ENCODE data around the gene CSNK1G2.

Gene CSNK1G2

DNA sequence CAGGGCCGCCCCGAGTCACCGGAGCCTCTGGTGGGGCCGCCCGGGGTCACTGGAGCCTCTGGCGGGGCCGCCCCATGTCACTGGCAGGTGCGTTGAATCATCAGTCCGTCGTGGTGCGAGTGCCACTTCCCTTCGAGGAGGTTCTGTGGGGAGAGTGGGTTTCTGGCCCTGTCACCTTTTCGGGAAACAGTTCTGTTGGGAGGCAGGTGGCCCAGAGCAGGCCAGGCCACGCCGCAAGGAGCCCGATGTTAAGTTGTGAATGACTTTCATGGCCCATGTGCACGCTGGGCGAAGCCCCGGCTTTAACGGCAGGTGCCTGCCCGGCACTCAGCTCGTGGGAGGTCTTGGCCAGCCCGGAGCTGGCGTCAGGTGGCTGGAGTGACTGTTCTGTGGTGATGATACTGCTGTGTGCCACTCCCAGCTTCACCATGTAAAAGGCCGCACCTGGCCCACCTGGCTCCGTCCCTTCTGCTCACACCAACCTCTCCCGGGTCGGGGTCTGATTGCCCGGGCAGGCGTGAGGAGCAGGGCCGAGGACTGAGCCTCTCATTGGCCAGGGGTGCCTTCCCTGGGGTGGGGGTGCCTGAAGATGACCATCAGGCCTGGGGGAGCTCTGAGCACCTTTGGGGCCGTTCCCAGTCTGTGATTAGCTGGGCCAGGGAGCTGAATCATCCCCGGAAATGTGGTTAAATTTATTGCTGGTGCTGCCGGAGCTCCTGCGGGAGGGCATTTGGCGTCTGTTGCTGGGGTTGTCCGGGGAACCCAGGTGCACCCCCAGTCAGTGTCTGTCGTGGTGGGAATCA, 29.2 kb downstream of the CSNK1G2 start:
- DNase-seq (ENCODE audit: insufficient read length, low spot score) (no peak), FAIRE-seq (no peak)
- no peak for TF ChIP-seq PAX5 (IDR thresholded peaks at IDR 0.05; ENCODE audit: insufficient read depth, low read length, severe bottlenecking)
- TF ChIP-seq POLR2AphosphoS5 (IDR thresholded peaks at IDR 0.05; ENCODE audit: low read depth, low read length) = no peak
- TF ChIP-seq POLR2A (IDR thresholded peaks at IDR 0.05; ENCODE audit: low read depth, low read length) = no peak
- no peak for TF ChIP-seq POU2F2 (IDR thresholded peaks at IDR 0.05; ENCODE audit: low read depth, low read length)
- TF ChIP-seq SPI1 (IDR thresholded peaks at IDR 0.05; ENCODE audit: low read depth, low read length) = no peak
- TF ChIP-seq TAF1 (IDR thresholded peaks at IDR 0.05; ENCODE audit: low read depth, low read length) = no peak

- no peak for DNase-seq (ENCODE audit: insufficient read length, low spot score)
- TF ChIP-seq POU2F2 (IDR thresholded peaks at IDR 0.05; ENCODE audit: low read depth, low read length) (no peak), SPI1 (IDR thresholded peaks at IDR 0.05; ENCODE audit: low read depth, low read length) (no peak), TAF1 (IDR thresholded peaks at IDR 0.05; ENCODE audit: low read depth, low read length) (no peak), POLR2AphosphoS5 (IDR thresholded peaks at IDR 0.05; ENCODE audit: low read depth, low read length) (no peak), POLR2A (IDR thresholded peaks at IDR 0.05; ENCODE audit: low read depth, low read length) (no peak)
- no peak for FAIRE-seq
Measured at GRCh38 chr19:1970806-1971502, 30.0 kb downstream of the CSNK1G2 start.

DNA sequence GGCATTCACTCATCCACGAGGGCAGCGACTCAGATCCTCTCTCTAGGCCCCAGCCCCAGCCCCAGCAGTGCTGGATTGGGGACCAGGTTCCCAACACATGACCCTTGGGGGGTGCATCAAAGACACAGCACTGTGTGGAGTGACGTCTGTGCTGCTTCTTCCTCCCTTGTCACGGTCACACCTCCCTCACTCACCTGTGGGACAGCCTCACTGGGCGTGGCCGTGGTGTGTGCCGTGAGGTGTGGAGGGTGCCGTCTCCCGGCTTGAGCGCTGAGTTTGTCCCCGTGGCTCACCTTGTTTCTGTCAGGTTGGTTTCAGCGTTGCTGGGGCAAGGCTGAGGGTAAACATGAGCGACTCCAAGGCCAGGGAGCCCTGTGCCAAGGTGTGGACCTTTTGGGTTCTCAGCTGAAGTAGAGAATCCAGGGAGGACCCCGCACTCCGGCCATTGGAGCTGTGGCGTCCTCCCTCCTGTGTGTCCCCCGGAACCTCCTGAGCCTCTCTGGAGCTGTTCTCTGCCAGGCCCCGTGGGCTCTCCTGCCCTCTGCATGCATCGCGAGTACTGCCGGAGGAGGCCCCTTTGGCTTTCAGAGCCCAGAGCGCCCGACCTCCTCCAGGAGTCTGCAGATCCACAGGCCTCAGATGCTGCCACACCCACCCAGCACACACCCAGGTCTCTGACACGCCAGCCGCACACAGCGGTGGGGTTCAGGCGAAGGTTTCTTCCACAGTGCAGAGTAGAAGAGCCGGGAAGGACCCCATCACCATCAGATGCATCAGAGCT, 33.6 kb downstream of the CSNK1G2 start:
- FAIRE-seq (no peak), DNase-seq (ENCODE audit: insufficient read length, low spot score) (no peak)
- no peak for TF ChIP-seq POLR2AphosphoS5 (IDR thresholded peaks at IDR 0.05; ENCODE audit: low read depth, low read length)
- no peak for TF ChIP-seq PAX5 (IDR thresholded peaks at IDR 0.05; ENCODE audit: insufficient read depth, low read length, severe bottlenecking)
- TF ChIP-seq POLR2A (IDR thresholded peaks at IDR 0.05; ENCODE audit: low read depth, low read length) = no peak
- no peak for TF ChIP-seq TAF1 (IDR thresholded peaks at IDR 0.05; ENCODE audit: low read depth, low read length)
- no peak for TF ChIP-seq POU2F2 (IDR thresholded peaks at IDR 0.05; ENCODE audit: low read depth, low read length)
- TF ChIP-seq SPI1 (IDR thresholded peaks at IDR 0.05; ENCODE audit: low read depth, low read length) = no peak

- FAIRE-seq = no peak
- DNase-seq (ENCODE audit: insufficient read length, low spot score) = no peak
- TF ChIP-seq POLR2AphosphoS5 (IDR thresholded peaks at IDR 0.05; ENCODE audit: low read depth, low read length) = no peak
- no peak for TF ChIP-seq POU2F2 (IDR thresholded peaks at IDR 0.05; ENCODE audit: low read depth, low read length)
- no peak for TF ChIP-seq PAX5 (IDR thresholded peaks at IDR 0.05; ENCODE audit: insufficient read depth, low read length, severe bottlenecking)
- TF ChIP-seq TAF1 (IDR thresholded peaks at IDR 0.05; ENCODE audit: low read depth, low read length) = no peak
- no peak for TF ChIP-seq SPI1 (IDR thresholded peaks at IDR 0.05; ENCODE audit: low read depth, low read length)
- TF ChIP-seq POLR2A (IDR thresholded peaks at IDR 0.05; ENCODE audit: low read depth, low read length) = no peak
Measured at GRCh38 chr19:1975162-1975480, 34.1 kb downstream of the CSNK1G2 start.

GRCh38 chr19:1977120-1977519, 36.1 kb downstream of the CSNK1G2 start:
- DNase-seq (ENCODE audit: insufficient read length, low spot score) (no peak), FAIRE-seq (no peak)
- TF ChIP-seq PAX5 (IDR thresholded peaks at IDR 0.05; ENCODE audit: insufficient read depth, low read length, severe bottlenecking) (no peak), POLR2A (IDR thresholded peaks at IDR 0.05; ENCODE audit: low read depth, low read length) (no peak), POLR2AphosphoS5 (IDR thresholded peaks at IDR 0.05; ENCODE audit: low read depth, low read length) (no peak), SPI1 (IDR thresholded peaks at IDR 0.05; ENCODE audit: low read depth, low read length) (no peak)

DNA sequence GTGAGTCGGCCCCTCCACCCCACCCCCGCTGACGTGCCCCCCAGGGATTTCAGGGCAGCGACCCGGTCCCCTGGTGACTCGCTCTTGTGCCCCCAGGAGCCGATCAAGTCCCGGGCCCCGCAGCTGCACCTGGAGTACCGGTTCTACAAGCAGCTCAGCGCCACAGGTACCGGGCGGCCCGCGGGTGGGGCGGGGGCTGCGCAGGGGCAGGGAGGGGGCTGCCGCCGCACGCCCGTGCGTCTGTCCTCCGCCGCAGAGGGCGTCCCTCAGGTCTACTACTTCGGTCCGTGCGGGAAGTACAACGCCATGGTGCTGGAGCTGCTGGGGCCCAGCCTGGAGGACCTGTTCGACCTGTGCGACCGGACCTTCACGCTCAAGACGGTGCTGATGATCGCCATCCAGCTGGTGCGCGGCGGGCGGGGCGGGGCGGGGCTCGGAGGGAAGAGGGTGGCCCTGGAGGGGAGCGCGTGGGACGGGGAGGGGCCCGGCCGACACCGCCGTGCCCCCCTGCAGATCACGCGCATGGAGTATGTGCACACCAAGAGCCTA, 37.4 kb downstream of the CSNK1G2 start:
- no peak for FAIRE-seq
- DNase-seq (ENCODE audit: insufficient read length, low spot score) = no peak
- TF ChIP-seq SPI1 (IDR thresholded peaks at IDR 0.05; ENCODE audit: low read depth, low read length) = no peak

DNA sequence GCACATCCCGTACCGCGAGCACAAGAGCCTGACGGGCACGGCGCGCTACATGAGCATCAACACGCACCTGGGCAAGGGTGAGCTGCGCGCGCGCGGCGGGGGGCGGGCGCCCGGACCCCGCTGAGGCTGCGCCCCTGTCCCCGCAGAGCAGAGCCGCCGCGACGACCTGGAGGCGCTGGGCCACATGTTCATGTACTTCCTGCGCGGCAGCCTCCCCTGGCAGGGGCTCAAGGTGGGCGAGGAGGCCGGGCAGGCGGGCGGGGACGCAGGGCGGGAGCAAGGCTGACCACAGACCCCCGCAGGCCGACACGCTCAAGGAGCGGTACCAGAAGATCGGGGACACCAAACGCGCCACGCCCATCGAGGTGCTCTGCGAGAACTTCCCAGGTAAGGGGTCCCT, 38.0 kb downstream of the CSNK1G2 start:
- DNase-seq (ENCODE audit: insufficient read length, low spot score) (no peak), FAIRE-seq (no peak)
- TF ChIP-seq TAF1 (IDR thresholded peaks at IDR 0.05; ENCODE audit: low read depth, low read length) (no peak), SPI1 (IDR thresholded peaks at IDR 0.05; ENCODE audit: low read depth, low read length) (no peak)

GRCh38 chr19:1979642-1980041, 38.7 kb downstream of the CSNK1G2 start:
- TF ChIP-seq SPI1 (IDR thresholded peaks at IDR 0.05; ENCODE audit: low read depth, low read length) (no peak), PAX5 (IDR thresholded peaks at IDR 0.05; ENCODE audit: insufficient read depth, low read length, severe bottlenecking) (no peak), TAF1 (IDR thresholded peaks at IDR 0.05; ENCODE audit: low read depth, low read length) (no peak), POLR2A (IDR thresholded peaks at IDR 0.05; ENCODE audit: low read depth, low read length) (no peak)
- no peak for DNase-seq (ENCODE audit: insufficient read length, low spot score)
- FAIRE-seq = no peak

DNA sequence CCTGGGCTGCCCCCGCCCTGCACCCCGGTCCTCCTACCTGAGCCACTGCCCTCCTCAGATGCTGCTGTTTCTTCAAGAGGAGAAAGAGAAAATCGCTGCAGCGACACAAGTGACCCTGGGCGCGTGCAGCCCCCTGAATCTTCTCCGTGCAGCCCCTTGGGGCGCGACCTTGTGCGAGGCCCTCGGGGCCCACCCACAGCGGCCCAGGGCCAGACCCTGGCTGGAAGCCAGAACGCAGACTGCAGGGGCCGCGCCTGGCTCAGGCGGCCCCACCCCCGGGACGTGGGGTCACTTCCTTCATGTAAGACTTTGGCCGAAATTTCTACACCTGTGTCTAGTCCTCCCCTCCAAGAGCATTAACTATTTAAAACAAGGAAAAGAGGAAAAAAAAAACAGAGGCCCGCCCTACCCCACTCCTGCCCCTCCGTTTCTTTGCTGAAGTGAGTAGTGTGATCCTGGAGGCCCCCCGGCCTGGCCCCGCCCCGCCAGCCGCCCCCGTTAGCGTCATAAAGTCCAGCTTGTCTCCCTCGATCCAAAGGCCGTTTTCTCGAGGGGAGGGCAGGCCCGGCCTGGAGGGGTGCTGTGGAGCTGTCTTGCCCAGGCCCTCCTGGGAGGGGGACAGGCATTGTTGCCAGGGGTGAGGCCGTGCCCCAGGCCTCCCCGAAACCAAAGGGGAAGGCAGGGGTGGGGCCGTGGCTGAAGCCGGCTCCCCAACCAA, 39.3 kb downstream of the CSNK1G2 start:
- TF ChIP-seq PAX5 (IDR thresholded peaks at IDR 0.05; ENCODE audit: insufficient read depth, low read length, severe bottlenecking) = no peak
- no peak for TF ChIP-seq TAF1 (IDR thresholded peaks at IDR 0.05; ENCODE audit: low read depth, low read length)
- TF ChIP-seq SPI1 (IDR thresholded peaks at IDR 0.05; ENCODE audit: low read depth, low read length) = no peak
- no peak for TF ChIP-seq POLR2A (IDR thresholded peaks at IDR 0.05; ENCODE audit: low read depth, low read length)
- TF ChIP-seq POU2F2 (IDR thresholded peaks at IDR 0.05; ENCODE audit: low read depth, low read length) = no peak
- TF ChIP-seq POLR2AphosphoS5 (IDR thresholded peaks at IDR 0.05; ENCODE audit: low read depth, low read length) = no peak
- no peak for DNase-seq (ENCODE audit: insufficient read length, low spot score)
- no peak for FAIRE-seq

Measured in GM12891 (cell line).